CMK (cell line): ENCODE results near the gene SEC14L6.

ENCODE experiments used
- DNase-seq: peaks from one replicate; pipeline ENCODE4 v3.0.0-alpha.2; 2010; ENCODE audit warnings: low read depth

The SEC14L6 gene

DNA sequence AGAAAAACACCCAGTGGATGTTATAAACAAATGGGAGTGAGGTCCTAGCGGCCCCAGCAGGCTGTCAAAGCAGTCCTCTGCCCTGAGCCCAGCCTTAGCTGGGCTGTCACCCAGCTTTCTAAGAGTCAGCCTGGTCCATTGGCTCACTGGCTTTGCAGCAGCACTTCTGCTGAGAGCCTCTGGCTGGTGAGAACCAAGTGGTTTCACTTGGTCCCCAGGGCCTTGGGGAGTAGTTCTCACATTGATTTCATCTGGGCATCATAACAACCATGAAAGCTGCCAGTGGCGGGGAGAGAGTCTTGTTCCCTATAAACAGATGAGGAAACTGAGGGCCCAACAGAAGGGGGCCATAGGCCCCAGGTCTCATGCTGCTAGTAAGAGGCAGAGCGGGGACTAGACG lies 11.4 kb downstream of the SEC14L6 start:
- DNase-seq = no peak

GRCh38 chr22:30531651-30532608 lies 14.6 kb downstream of the SEC14L6 start:
- no peak for DNase-seq

DNA sequence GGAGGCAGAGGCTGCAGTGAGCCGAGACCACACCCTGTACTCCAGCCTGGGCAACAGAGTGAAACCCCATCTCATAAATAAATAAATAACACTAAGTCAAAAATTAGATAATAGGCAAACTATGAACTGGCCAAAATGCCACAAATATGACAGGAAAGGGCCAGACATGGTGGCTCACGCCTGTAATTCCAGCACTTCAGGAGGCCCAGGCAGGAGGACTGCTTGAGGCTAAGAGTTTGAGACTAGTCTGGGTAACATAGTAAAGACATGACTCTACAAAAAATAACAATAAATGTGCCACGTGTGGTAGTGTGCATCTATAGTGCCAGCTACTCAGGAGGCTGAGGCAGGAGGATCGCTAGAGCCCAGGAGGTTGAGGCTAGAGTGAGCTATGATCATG lies 19.9 kb downstream of the SEC14L6 start:
- no peak for DNase-seq

DNA sequence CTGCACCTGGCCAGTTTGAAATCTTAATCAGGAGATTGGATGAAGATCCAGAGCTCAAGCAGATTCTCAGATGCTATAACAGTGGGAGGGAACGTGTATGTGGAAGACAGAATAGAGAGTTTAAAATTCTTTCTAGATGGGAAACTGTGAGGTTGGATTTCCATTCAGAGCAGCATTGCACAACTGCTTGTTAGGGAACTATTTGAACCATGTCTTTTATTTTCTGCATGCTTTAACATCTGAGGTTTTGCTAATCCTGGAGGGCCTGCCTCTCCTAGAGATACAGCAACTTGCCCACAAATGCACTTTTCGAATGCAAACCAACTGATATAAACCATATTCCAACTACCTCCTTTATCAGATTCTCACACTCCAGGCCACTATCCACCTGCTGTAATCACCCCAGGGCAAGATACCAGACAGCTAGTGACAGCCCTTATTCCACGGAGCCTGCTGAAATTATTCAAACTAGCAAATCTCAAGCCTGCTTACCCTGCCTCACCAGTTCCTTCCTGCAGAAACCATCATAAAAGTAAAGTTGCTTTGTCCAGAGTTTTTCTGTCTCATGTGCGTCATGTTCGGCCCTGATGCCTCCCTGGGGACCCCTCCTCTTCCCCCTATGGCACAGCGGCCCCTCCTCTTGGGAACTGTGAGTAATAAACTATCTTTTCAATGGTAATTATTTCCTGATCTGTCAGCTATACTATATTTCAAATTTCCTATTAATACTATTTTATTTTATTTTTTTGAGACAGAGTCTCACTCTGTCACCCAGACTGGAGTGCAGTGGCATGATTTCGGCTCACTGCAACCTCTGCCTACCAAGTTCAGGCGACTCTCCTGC lies 22.7 kb downstream of the SEC14L6 start:
- DNase-seq = no peak

DNA sequence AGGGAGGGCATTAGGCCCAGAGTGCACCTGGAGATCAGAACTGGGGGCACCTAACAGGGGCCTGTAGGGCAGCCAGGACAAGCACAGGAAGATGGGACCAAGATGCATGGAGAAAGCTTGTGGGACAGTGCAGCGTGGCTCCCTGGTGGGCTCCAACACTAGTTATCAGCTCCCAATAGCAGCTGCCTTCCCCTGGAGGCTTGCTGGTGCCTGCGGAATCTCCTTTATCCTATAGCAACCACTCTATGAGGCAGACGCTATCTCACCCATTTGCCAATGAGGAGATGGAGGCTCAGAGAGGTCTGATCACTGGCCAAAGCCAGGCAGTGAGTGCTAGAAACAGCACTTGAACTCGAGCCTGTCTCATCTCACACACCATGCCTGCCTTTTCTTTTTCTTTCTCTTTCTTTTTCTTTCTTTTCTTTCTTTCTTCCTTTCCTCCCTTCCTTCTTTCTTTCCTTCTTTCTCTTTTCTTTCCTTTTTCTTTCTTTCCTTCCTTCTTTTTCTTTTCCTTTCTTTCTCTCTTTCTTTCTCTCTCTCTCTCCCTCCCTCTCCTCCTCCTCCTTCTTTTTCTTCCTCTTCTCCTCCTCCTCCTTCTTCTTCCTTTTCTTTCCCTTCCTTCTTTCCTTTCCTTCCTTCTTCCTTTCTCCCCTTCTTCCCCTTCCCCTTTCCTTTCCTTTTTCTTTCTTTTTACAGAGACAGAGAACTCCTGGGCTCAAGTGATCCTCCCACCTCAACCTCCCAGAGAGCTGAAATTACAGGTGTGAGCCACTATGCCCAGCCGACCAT lies 25.0 kb downstream of the SEC14L6 start:
- no peak for DNase-seq

DNA sequence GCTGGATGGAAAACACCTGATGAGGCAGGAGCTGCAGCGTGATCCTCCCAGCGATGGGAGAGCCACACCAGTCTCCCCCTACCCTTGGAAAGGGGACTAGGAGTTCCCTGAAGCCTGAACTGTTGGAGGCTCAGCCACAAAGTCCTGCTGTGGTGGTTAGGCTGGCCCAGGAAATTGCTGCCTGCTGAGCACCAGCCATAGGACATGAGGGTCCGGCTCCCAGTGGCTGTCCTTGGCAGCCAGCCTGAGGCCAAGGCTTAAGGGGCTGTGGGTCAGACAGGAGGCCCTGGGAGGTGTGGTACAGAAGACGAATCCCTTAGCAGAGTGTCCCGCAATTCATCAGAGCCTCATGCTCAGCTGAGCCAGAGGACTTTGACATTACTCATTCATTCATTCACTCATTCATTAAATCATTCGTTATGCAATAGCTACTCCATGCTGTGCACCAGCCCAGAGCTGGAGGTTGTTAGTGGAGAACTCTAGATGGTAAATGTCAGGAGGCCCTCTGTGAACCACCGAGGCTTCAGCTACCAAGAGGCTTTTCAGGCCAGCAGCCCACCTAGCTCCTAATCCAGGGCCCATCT lies 26.6 kb downstream of the SEC14L6 start:
- DNase-seq = no peak

DNA sequence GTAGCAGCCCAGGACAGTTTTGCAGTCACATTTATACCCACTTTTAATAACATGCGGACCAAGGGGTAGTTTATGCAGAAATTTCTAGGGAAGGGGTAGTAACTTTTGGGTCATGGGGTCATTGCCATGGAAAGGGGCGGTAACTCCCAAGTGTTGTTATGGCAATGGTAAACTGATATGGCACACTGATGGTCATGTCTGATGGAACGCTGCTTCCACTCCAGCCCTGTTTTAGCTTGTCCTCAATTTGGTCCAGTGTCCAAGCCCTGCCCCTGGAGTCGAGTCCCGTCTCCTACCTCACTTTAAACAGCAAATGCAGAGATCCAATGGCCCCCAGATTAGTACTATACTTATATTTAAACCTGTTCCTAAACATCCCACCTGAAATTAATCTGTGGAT lies 29.8 kb downstream of the SEC14L6 start:
- DNase-seq = no peak

GRCh38 chr22:30516273-30516672 lies 30.3 kb downstream of the SEC14L6 start:
- DNase-seq = no peak

- no peak for DNase-seq
These were observed 32.3 kb downstream of the SEC14L6 start for GRCh38 chr22:30514252-30514651.

- no peak for DNase-seq
These were observed 33.1 kb downstream of the SEC14L6 start for GRCh38 chr22:30513462-30513861.

- DNase-seq = no peak
These were observed 34.6 kb downstream of the SEC14L6 start for GRCh38 chr22:30511911-30512310.

DNA sequence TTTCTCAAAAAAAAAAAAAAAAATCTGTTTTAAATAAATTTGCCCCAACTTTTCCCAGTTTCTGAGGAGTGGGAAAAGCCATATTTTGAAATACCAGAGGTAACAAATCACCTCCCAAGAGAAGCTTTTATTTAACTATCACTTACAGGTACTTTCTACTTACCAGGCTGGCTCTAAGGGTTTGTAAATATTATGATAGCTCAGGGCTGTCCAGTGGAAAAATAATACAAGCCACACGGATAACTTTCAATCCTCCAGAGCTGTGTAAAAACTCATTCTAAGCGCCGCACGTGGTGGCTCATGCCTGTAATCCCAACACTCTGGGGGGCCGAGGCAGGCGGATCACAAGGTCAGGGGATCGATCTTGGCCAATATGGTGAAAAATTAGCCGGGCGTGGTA lies 35.4 kb downstream of the SEC14L6 start:
- DNase-seq = no peak

DNA sequence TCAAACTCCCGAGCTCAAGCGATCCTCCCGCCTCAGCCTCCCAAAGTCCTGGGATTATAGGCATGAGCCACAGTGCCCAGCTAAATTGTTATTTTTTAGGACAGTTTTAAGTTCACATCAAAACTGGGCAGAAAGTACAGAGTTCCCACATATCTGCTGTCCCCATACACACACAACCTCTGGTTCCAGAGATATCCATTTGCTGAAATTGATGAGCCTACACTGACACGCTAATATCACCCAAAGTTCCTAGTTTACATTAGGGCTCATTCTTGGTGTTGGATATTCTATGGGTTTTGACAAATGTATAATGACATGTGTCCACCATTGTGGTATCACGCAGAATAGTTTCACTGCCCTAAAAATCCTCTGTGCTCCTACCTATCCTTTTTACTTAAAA lies 38.3 kb downstream of the SEC14L6 start:
- no peak for DNase-seq

DNA sequence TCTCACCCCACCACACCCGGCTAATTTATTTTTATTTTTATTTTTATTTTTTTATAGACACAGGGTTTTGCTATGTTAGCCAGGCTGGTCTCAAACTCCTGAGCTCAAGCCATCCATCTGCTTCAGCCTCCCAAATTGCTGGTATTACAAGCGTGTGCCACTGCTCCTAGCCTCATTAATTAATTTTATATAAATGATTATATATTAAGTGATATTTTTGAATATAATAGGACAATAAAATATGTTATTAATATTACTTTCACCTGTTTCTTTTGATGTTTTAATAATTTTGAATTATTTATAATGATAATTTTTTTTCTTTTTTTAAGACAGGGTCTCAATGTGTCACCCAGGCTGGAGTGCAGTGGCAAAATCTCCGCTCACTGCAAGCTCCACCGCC lies 38.9 kb downstream of the SEC14L6 start:
- no peak for DNase-seq

DNA sequence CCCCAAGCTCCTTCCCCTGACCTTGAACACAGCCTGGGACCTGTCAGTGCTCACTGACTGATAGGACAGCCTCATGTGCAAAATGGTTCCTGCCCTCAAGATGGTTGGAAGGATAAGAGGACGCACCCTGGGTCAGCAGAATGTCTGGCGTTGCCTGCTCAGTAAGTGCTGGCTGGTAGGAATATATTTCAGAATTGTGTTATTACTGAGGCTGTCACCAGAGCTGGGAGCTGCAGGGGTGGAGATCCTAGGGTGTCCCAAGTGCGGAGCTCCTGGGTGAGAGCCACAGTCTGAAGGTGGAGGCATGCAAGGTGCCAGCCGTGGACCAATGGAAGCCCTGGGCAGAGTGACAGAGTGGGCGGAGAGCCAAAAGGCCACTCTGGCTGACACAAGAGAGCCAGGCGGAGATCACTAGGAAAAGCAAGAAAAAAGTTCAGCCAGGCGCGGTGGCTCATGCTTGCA lies 40.0 kb downstream of the SEC14L6 start:
- DNase-seq = no peak

GRCh38 chr22:30503551-30503950 lies 43.0 kb downstream of the SEC14L6 start:
- DNase-seq = no peak

- no peak for DNase-seq
These were observed 43.6 kb downstream of the SEC14L6 start for GRCh38 chr22:30502911-30503310.

DNA sequence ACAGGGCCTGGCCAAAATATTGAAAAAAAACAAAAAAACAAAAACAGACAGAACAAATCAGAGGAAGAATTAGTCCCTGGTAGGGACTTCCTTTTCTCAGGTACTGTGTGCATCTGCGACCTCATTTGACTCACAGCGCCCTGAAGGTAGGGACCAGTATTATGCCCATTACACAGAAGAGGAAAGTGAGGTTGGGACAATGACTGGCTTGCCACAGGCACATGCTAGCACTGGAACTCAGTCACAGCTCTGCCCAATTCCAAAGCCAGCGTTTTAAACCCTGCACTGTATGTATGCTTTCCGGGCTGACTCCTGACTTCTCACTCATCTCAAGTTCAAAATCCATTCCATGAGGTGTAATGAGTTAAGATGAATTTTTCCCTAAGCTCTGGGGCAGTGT lies 44.4 kb downstream of the SEC14L6 start:
- DNase-seq = no peak

- no peak for DNase-seq
These were observed 45.9 kb downstream of the SEC14L6 start for GRCh38 chr22:30500628-30501027.

- DNase-seq = no peak
These were observed 48.9 kb downstream of the SEC14L6 start for GRCh38 chr22:30497466-30498150.
